A549 treated with AZD2906 at 1 μM for 4 hours (cell line): Measurements from ENCODE around the gene CYP4F12. TPM values are rescaled to one million over a fixed set of nuclear protein-coding genes. Genes with fewer than 3 reads are reported as not detected.

Experiments used
- total RNA-seq: library from RNA; stranded (reverse); fragments of 200-300 nt; extraction: Qiagen RNA extraction; gene quantifications from 5 replicates; pipeline ENCODE4 v1.2.3, GENCODE V29; 2022

CYP4F12 gene
- 2.0 to 2.8 TPM (median 2.5 TPM) in 5 replicates for total RNA-seq

GRCh38 chr19:15672580-15673175, at the start of gene CYP4F12:
CYP4F12 (plus strand) TSS chr19:15673087; CDS start chr19:15673530, 443 bp downstream.

GRCh38 chr19:15640294-15640903, 32.5 kb upstream of the CYP4F12 start, which contains the start of gene CYP4F3:
CYP4F3 (plus strand) TSS chr19:15640897; CDS start chr19:15641416, 519 bp downstream.

GRCh38 chr19:15727724-15728123, 54.8 kb downstream of the CYP4F12 start, which contains the start of gene OR10H2:
OR10H2 (plus strand) TSS chr19:15728024; CDS start chr19:15728044, 20 bp downstream.

GRCh38 chr19:15737722-15738121, 64.8 kb downstream of the CYP4F12 start, which contains the start of gene OR10H3:
OR10H3 (plus strand) TSS chr19:15737985; CDS start chr19:15741393, 3,408 bp downstream.

Other genes with a start within 250 kb of the CYP4F12 start
- 16.2 to 23.9 TPM (median 23.4 TPM) in 5 replicates for gene WIZ, start 223.1 kb upstream of the CYP4F12 start, total RNA-seq
- 0.03 to 0.16 TPM in 2 of 5 replicates, not detected in the others for gene RASAL3, start 208.5 kb upstream of the CYP4F12 start, total RNA-seq
- 0.03 TPM in 1 of 5 replicates, not detected in the others for gene PGLYRP2, start 193.6 kb upstream of the CYP4F12 start, total RNA-seq
- gene CYP4F22, start 164.6 kb upstream of the CYP4F12 start, total RNA-seq, result 0.31 to 0.50 TPM (median 0.44 TPM) in 5 replicates
- gene CYP4F8, start 57.9 kb upstream of the CYP4F12 start, total RNA-seq, result not detected in 5 replicates
- 2.8 to 4.4 TPM (median 3.5 TPM) in 5 replicates for gene CYP4F3, start 32.2 kb upstream of the CYP4F12 start, total RNA-seq
- not detected in 5 replicates for gene OR10H2, start 54.9 kb downstream of the CYP4F12 start, total RNA-seq
- not detected in 5 replicates for gene OR10H3, start 64.9 kb downstream of the CYP4F12 start, total RNA-seq
- not detected in 5 replicates for gene OR10H5, start 114.6 kb downstream of the CYP4F12 start, total RNA-seq
- not detected in 5 replicates for gene OR10H1, start 142.6 kb downstream of the CYP4F12 start, total RNA-seq
- gene CYP4F2, start 225.0 kb downstream of the CYP4F12 start, total RNA-seq, result 0.05 to 0.24 TPM (median 0.11 TPM) in 5 replicates